Right lobe of liver (tissue), 4 donors: Measurements from ENCODE around the gene SYT1.

Experiments
- CTCF ChIP-seq, 4 donors: fragments of 200-600 bp in 3 of 4; fragments of 450-650 bp in 1 of 4; IDR thresholded peaks; one replicate each; pipeline versions ENCODE4 v1.5.1 to v1.8.0; 2016 to 2022; ENCODE audit warnings: antibody characterized with exemption in 4 of 4, mild to moderate bottlenecking in 2 of 4
- POLR2A ChIP-seq: fragments of 450-650 bp; IDR thresholded peaks from one replicate; pipeline ENCODE4 v1.6.1; 2017; ENCODE audit warnings: antibody characterized with exemption, mild to moderate bottlenecking
- donor health status: DM: no; HTN: no; CAD: no.
- donor health status: DM: no; HTN: no; CAD: no.
- donor health status: DM: no; HTN: yes; CAD: no.

DNA sequence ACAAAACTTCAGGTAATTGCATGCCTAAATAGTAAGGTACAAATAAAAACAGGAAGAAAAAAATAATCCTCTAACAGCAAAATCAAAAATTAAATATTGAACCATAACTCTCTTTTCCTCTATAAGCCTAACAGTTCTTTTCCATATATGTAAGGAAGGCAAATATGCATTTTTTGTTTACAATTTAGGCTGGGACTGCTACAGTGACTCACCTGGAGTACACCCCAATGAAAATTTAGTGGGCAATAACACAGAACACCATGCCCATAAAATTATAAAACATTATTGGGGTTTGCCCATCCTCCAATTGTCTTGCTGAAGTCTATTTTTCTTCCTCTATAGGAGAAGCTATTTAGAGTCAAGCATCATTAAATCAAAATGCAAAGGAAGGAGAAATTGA, 549.2 kb downstream of the SYT1 start:
- TF ChIP-seq CTCF (IDR thresholded peaks at IDR 0.05) = no peak
- no peak for TF ChIP-seq POLR2A
